ENCODE measurements around the gene RHBDD3.
A peak's percentile ranks its signal among the peaks of the same experiment; 100 is the strongest.
"Not testable (repeated sequence)": the region's sequence is repeated elsewhere in the genome, so short reads cannot be mapped to it uniquely, and the experiment has no call there.

The RHBDD3 gene

DNA sequence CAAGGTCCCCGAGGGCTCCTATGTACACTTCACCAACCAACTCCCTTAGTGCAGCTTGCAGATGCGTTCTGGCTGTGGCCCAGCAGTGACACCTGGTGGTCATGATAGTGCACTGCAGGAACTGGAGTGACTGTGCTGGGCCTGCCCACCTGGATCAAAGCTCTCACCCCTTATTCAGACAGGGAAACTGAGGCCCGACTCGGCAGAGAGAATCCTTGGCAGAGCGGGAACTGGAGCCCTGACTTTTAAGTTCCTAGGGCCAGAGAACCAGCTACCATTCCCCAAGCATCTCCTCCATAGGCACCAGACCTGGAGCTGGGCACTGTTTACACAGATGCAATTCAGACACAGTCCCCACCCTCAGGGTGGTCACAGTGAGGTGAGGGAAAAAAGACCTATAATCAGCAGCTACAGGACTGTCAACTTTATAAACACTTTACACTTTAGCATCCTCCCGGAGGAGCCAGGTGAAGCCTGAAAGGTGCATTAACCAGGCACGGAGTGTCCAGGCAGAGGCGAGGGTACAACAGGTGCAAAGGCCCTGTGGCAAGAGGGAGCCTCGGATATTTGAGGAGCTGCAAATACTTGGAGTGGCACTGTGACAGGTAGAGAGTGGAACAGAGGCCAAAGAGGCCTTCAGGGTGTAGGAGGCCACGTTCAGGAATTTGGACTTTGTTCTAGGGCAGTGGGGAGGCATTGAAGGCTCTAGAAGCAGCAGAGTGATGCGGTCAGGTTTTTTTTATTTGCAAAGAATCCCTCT lies 22.0 kb downstream of the RHBDD3 start:
- DNase-seq = peak; percentile 17

DNA sequence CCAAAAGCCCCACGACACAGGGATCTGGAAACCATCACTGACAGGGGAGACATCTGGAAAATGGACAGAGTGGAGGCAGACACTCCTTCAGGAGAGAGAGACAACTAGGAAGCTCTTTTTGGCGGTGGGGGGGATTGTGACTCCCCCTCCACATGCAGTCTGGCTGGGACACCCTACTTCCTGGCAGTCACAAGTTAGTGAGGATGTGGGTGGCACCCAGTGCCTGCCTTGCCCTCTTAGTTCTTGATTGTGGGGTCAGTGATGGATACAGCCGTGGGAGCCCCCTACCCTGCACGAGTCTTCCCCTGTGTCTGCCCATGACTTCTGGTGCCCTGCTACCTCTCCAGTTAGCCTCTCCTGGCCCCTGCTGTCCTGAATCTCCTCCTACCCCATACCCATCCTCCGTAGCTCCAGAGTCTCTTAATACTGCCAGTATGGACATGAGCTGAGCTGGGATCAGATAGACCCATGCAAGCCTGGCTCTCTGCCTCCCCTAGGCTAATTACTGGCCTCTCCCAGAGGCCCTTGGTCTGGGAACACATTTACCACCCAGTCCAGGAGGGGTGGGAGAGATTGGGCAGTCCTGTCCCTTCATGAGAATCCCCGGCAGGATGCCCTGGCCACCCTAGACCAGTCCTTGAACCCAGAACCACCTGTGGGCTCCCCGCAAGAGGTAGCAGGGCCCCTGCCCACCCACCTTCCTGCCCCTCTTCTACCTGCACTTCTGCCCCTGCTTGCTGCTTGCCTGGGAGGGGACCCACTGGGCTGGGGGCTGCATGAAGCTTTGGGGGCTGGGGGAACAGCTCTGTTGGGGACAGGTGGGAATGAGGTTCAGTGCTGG lies 22.8 kb downstream of the RHBDD3 start:
- no peak for DNase-seq

DNA sequence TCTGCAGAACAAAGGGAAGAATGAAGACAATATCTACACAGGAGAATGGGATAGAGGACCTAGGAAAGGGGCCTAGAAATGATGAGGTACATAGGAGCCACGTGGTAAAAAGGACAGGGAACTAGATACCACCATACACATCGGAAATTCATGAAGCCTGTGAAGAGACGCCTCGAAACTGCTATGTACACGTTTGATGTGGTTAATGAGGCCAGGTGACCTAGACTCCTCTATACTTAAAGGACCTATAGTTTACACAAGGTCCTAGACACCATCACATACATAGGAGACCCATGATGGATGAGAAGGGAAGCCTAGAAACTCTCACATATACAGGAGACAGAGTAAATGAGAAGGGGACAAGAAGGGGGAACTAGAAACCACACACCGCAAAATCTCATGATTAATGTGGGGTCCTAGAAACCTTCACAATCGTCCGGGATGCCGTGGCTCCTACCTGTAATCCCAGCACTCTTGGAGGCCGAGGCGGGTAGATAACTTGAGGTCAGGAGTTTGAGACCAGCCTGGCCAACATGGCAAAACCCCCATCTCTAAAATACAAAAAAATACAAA lies 23.8 kb downstream of the RHBDD3 start:
- DNase-seq = no peak

DNA sequence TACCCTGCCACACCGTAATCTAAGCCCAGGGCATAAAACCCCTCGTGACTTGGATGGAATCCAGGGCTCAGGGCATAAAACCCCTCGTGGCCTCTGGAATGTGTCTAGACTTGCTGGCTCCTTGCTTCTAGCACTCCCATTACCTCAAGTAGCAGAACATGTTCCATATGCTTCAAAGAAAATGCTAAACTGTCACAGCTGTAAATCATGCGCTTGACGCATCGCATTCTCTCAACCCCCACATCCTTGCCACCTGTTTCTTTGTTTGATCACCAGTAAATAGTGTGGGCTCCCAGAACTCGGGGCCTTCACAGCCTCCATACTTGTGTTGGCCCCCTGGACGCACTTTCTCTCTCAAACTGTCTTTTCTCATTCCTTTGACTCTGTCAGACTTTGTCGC lies 27.3 kb downstream of the RHBDD3 start:
- not testable (repeated sequence) for DNase-seq

DNA sequence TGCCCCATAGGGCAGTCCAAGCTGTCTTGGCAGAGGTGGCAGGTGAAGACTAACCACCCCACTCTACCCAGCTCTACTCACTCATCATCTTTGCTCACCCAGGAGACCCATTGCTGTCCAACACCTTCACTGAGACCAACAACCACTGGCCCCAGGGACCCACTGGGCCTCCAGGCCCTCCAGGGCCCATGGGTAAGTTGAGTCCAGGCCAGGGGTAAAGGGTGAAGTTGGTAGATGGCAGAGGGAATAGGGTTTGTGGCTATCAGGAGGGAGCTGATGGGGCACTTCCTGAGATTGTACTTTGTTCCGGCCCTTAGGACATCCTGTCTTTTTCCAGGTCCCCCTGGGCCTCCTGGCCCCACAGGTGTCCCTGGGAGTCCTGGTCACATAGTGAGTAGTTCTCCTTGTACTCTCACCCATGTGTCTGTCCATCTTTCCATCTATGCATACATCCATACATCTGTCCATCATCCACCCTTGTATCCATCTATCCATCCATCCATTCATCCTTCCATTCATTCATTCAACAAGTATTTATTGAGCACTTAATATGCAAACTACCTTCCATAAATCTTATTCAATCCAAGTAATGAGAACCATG lies 34.4 kb downstream of the RHBDD3 start:
- no peak for DNase-seq

DNA sequence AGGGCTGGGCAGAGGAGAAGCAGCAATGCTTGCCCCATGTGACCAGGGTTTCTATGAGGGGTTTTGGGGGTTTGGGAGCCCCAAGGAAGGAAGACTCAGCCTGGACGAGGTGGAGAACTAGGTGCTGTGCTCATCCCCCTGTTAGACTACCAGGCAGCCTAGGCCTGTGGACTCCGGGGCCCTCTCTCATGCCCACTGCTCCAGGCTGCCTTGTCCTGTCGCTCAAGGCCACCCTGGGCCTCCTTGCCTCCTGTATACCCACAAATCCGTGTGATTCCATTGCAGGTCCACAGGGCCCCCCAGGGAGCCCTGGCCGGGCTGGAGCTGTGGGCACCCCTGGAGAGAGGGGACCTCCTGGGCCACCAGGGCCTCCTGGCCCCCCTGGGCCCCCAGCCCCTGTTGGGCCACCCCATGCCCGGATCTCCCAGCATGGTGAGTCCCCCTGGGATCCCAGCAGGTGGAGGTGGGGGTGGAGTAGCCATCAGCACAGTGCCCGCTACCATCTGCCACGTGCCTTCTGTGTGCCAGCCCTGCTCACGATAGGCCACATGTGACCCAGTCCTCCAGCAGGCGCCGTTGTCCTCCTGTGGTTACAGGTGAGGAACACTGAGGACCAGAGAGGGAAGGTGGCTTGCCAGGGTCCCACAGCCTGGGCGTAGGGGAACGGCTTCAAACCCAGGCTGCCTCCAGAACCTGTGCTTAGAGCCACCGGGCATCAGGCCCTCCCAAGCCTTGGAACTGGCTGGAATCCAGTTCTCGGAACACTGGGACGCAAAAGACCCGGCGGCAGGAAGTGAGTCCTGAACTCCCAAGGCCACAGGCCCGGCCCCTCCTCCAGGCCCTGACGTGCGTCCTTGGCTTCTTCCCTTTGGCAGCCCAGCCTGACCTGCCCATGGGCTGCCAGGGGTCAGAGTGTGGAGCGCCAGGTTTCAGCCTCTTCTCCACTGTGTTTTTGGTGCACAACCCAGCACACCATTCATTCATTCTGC lies 35.5 kb downstream of the RHBDD3 start:
- no peak for DNase-seq

DNA sequence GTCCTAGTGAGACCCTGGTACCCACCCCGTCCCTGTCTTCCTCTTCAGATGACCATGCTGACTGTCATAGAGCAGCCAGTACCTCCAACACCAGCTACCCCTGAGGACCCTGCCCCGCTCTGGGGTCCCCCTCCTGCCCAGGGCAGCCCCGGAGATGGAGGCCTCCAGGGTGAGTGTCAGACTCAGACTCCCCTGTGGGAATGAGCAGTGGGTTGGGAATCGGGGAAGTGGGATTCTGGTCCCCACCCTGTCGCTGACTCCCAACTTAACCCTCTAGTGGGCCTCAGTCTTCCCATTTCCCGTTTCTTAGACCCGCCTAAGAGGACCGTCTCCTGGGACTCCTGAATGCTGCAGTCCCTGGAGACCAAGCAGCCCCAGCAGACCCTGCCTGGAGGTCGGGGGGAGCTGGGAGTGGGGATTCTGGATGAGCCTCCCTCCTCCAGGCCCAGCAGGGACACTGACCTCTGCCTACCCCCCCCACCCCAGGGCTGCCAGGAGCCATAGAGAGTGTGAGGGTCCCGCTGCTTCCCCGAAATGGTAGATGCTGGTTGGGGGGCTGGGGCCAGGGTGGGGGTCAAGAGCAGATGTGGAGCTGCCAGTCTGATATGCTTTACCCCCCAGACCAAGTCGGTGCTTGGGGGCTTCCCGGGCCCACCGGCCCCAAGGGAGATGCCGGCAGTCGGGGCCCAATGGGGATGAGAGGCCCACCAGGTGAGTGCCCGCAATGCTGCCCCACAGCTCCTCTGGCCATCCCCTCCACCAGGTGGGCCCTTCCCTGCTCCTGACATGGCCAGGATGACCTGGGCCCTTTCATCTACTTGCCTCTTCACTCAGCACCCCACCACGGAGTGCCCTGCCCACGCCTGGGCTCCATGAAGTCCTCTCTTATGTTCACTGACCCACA lies 36.6 kb downstream of the RHBDD3 start:
- DNase-seq = no peak

DNA sequence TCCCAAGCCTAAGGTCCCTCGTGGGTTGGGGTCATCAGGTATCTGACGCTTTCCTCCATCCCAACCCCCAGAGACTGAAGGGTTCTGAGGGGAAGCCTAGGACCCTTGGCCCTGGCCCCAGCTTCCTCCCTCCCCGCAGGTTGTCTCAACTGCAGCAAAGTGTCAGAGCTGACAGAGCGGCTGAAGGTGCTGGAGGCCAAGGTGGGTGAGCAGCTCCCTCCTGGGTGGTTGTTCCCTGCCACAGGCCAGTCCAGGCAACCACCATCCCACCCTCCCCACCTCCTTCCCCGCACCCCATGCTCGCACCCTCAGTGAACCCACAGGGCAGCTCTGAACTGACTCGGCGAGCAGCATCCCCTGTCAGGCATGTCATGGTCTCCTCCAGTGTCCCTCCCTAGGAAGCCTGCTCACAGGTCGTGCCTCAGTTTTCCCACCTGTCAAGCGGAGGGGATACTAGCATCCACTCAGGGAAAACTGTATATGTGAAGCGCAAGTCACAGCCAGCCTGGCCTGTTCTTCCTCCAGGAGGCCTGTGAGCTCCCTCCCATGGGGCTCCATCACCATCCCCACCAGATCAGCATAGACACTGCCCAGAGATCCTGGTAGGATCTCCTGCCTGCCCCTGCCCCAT lies 41.3 kb downstream of the RHBDD3 start:
- DNase-seq = no peak

DNA sequence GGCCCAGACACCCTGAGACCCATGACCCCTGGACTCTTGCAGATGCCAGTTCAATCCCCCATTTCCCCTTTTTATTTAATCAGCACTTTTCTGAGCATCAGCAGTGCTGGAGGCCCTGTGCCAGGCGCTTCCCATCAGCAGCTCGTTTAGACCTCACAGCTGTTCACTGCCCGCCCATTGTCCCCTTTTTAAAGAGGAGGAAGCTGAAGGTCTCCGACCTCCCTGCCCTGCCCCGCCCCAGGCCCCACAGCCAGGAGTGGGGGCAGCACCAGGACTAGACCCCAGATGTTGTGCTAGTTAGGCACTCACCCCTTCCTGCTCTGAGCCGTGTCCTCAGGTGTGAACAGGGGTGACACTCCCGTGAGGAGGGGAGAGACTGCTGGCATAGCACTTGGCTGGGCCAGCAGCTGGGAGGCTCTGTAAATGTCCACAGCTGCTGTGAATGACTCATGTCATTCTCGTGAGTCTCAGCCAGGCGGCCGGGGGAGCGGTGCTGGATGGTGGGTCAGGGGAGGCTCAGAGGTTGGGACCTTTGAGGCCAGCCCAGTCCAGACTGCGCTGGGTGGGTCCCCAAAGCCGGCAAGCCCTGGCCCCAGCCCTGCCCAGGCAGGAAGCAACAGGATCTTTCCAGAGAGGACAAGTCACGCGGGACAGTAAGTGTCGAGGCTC lies 42.2 kb downstream of the RHBDD3 start:
- peak; percentile 27 for DNase-seq

DNA sequence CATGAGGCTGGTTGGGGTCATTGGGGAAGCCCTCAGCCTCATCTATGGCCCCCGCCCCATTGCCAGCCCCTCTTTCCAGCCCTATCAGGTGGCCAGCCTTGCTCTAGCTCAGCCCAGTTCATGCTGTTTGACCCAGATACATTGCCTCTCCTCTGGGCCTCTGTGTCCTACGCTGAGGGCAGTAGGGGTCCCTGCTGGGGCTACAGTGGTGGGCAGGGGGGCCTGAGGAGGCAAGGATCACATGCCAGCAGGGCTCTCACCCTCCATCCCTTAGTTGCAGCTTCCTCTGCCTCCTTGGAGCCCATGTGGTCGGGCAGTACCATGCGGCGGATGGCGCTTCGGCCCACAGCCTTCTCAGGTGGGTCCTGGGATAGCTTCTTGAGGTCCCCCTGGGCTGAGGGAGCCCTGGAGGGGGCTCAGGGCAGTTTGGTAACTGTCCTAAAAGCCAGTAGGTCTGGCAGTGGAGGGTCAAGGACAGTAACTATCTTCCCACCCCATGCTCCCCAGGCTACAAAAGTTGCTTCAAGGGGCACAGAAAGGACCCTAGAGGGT lies 42.8 kb downstream of the RHBDD3 start:
- no peak for DNase-seq

DNA sequence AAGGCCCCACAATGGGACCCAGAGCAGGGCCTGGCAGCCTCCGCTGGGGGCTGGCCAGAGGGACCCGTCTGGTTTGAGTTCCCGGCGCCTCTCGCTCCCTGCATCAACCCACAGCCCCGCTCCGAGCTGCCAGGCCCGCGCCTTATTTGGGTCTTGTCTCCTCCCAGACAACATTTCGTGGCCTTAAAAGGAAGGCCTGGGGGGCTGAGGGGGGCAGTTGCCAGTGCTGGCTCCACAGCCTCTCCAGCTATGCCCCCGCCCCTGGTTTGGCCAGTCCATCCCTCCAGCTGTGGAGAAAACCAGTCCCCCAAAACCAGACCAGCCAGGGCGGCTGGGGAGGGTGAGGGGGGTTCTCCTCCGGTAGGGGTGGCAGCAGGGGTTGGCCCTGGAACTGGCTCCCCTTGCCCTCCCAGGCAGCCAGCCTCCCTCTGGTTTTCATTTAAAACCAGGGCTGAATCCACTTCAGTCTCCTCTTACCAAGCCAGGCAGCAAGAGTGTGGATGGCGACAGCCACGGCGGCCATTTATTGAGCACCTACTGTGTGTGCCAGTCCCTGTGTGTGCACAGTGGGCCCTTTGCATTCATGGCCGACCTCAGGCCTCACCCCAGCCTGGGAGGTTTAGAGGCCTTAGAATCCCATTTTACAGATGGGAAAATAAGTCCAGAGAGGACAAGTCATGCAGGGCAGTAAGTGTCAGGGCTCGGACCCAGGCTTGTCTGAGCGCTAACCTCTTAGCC lies 43.5 kb downstream of the RHBDD3 start:
- DNase-seq = no peak

DNA sequence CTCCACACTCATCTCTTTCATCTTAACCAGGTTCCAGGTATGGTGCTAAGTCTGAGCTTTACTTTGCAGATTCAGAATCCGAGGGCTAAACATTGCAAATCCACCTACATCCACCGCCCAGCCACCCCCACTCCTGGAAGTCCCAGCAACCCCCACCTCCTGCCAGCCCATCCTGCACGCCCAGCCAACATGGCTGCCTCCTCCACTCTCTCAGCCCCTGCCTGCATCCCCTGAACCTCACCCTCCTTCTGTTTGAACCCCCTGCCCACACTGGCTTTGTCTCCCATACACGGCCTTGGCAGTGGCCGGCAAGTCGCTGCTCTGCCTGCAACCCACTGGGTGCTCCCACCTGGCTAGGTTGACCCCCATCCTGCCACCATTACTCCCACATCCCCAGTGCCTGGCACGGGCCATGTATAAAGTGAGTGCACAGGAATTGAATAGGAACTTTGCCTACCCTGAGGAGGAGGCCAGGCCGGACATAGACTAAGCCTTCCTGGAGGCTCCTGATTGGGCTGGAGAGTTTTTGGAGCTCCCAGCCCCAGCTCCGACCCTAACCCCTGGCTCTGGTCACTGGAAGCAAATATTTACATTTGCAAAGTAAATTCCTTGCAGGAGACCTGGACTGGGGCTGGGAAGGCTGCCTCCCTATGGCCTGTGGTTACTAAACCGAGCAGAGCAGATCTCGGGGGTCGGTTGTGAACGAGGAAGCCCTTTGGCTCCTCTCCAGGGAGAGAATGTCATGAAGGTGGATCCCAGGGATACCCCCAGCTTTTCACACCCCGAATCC lies 47.7 kb downstream of the RHBDD3 start:
- no peak for DNase-seq

DNA sequence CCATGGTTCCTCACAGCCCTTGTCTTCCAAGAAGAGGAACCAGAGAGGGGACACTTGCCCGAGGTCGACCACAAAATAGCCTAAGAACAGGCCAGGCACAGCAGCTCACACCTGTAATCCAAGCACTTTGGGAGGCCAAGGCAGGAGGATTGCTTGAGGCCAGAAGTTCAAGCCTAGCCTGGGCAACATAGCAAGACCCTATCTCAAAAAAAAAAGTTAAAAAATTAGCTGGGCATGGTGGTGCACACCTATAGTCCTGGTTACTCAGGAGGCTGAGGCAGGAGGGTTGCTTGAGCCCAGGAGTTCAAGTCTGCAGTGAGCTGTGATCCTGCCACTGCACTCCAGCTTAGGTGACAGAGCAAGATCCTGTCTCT lies 48.4 kb downstream of the RHBDD3 start:
- DNase-seq = not testable (repeated sequence)

DNA sequence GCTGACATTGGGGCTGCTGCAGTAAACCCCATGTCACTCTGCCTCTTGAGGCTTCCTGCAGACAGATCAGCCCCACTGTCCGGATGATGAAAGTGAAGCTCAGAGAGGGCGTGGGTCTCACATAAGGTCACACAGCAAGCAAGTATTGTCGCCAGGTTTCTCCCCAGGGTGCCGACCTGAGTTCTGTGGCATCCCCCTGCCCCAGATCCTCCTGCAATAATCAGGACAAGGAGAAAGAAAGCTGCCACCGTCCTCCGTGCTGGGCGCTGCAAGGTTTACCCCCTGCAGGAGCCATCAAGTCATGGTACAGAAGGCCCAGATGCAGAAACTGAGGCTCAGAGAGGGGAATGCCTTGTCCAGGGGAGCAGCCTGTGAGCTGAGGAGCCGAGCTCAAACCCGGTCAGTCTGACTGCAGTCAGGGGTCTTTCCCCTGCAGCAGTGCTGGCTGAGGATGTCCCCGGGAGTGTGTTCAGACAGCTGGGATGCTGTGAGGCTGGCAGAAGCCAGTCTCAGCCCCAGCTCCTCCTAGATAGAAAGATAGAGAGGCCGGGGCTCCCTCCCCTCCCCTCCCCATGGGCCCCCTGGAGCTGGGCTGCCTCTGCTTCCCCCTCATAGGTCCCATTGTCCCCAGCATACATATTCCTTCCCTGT lies 48.9 kb downstream of the RHBDD3 start:
- no peak for DNase-seq

DNA sequence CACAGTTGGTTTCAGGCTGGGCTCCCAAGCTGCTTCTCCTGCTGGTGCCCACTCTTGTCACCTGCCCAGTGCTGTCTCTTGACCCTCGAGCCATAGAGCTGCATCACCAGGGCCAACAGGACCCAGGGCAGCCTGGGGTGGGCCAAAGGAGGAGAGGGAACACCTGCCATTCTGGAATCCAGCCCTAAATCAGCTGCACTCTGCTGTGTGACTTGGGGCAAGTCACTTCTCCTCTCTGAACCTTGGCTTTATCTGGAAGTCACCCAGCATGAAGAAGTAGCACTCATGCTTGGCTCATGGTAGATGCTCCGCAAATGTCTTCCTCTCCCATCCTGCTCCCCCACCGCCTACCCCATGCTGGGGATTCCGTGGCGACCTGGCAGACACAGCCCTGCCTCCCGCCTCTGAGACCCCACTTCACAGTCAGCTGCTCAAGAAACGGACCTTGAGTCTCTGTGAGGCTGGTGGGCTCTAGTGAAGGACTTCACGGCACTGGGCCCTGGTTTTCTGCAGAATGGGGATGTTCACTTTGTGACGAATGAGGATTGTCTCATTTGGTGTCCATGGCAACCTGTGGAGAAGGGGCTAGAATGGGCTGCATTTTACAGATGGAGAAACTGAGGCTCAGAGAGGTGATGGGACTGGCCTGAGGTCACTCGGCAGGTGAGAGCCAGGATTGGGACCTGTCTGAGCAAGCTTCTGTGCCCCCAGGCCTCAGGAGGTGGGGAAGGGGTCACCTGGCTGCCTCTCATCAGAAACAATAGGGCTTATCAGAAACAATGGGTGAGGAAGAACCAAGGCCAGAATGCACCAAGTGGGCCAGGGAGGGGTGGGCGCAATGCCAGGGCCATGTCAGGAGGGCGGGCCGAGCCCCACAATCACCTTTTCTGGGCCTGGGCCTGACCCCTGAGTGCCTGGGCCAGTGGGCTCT lies 49.7 kb downstream of the RHBDD3 start:
- DNase-seq = no peak

DNA sequence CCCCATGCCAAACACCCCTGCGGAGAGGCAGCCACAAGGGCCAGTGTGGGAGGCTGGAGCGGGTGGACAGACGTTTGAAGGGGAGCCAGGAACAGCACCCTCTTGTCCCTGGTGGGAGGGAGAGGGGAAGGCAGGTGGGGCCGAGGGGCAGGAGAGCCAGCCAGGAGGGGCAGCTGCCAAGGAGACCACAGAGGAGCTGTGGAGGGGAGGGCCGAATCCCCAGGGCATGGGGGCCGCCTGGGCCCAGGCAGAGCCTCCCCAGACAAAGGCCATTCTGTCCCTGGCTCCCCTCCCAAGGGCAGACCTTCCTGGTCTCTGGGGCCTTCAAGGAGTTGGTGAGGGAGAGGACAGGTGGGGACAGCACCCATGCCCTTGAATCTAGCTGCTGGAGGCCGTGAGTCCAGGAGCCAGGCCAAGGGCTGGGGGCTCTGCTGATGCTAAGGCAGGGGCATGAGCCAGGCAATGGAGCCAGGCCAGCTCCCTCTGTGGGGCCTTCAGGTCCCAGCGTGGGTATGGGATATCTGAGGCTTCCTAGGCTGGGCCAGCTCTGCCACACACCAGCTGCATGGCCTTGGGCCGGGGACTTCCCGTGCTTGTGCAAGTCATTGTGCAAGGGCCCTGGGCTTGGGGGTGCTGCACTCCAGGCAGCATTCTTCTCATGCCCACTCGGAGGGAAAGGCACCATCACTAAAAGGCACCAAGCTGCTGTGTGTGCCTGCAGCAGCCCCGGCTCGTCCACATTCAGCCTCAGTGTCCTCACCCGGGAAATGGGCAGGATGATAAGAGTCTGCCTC lies 50.7 kb downstream of the RHBDD3 start:
- no peak for DNase-seq
